ENCODE results near the gene YTHDC1. TPM values are rescaled to one million over a fixed set of nuclear protein-coding genes. Genes with fewer than 3 reads are reported as not detected.

YTHDC1 gene
- total and polyA plus RNA-seq, 2 of the 13 experiments (the other 11 are each of a cell fraction or from before 2014, with no cell fraction given): 37.3 to 56.8 TPM

DNA sequence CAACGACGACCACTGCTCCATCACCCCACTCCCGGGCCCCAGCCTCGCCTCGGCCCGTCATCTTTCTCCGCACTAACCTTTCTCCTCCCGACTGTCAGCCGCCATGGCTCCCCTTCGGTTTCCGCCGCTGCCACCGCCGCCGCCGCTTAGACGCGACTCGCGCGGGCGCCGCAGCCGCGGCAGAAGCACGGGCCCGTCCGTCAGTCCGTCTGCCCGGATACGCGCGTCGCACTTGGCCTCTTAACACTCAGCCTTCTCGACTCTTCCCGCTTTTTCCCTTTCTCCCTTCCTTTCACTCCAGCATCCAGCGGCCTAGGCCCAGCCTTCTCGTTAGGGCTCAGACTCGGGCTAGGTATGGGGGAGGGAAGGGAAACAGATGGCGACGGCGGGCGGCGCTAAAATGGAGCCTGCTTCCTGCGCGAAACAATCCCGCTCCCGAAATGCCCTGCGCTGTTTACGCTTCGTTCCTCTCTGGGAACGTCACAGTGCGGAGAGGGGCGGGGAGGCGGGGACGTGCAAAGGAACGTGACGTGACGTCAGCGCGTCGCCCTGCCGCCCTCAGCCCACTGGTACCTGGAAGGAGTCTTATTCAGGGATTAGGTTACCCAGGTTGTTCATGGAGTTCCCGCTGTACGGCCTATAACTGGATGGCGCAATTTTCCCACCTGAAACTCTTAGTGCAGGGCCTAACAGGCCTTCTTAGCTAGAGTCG lies at the start of gene YTHDC1 (continued):
- TF ChIP-seq FOXA1 (IDR thresholded peaks at IDR 0.05): no peak
- peak; percentile 99 for TF ChIP-seq FOXA1 (CRISPR knock-in tag; IDR thresholded peaks at IDR 0.05)
- TF ChIP-seq NRL (CRISPR knock-in tag; IDR thresholded peaks at IDR 0.05; ENCODE audit: borderline replicate concordance): peak; percentile 77; the same call in 1 of the 2 replicates
- TF ChIP-seq ZNF441 (CRISPR knock-in tag; IDR thresholded peaks at IDR 0.05; ENCODE audit: borderline replicate concordance): peak; percentile 85
- no peak for TF ChIP-seq CENPX (CRISPR knock-in tag; IDR thresholded peaks at IDR 0.05)
- TF ChIP-seq CBX1 (IDR thresholded peaks at IDR 0.05; ENCODE audit: low read depth): peak; percentile 81
- TF ChIP-seq, protein P1, sequence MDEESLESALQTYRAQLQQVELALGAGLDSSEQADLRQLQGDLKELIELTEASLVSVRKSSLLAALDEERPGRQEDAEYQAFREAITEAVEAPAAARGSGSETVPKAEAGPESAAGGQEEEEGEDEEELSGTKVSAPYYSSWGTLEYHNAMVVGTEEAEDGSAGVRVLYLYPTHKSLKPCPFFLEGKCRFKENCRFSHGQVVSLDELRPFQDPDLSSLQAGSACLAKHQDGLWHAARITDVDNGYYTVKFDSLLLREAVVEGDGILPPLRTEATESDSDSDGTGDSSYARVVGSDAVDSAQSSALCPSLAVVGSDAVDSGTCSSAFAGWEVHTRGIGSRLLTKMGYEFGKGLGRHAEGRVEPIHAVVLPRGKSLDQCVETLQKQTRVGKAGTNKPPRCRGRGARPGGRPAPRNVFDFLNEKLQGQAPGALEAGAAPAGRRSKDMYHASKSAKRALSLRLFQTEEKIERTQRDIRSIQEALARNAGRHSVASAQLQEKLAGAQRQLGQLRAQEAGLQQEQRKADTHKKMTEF (CRISPR knock-in tag; IDR thresholded peaks at IDR 0.05): peak; percentile 79
- TF ChIP-seq ADNP (CRISPR knock-in tag; IDR thresholded peaks at IDR 0.05): no peak
- no peak for TF ChIP-seq ZNF260 (CRISPR knock-in tag; IDR thresholded peaks at IDR 0.05; ENCODE audit: borderline replicate concordance, low read depth)
- no peak for TF ChIP-seq NR2F6 (IDR thresholded peaks at IDR 0.05)
- peak; percentile 25; the same call in 1 of the 2 replicates for TF ChIP-seq NR2F6 (CRISPR knock-in tag; IDR thresholded peaks at IDR 0.05)
- TF ChIP-seq, protein P2, sequence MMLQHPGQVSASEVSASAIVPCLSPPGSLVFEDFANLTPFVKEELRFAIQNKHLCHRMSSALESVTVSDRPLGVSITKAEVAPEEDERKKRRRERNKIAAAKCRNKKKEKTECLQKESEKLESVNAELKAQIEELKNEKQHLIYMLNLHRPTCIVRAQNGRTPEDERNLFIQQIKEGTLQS (CRISPR knock-in tag; IDR thresholded peaks at IDR 0.05): no peak
- peak; percentile 75; the same call in 1 of the 2 replicates for TF ChIP-seq NPAS2 (CRISPR knock-in tag; IDR thresholded peaks at IDR 0.05; ENCODE audit: borderline replicate concordance)
- no peak for TF ChIP-seq ZNF577 (CRISPR knock-in tag; IDR thresholded peaks at IDR 0.05; ENCODE audit: borderline replicate concordance, low read depth)
- TF ChIP-seq PCBP2 (optimal IDR thresholded peaks at IDR 0.05; ENCODE audit: low read depth, low read length, poor library complexity, severe bottlenecking): no peak
- TF ChIP-seq, protein P3, sequence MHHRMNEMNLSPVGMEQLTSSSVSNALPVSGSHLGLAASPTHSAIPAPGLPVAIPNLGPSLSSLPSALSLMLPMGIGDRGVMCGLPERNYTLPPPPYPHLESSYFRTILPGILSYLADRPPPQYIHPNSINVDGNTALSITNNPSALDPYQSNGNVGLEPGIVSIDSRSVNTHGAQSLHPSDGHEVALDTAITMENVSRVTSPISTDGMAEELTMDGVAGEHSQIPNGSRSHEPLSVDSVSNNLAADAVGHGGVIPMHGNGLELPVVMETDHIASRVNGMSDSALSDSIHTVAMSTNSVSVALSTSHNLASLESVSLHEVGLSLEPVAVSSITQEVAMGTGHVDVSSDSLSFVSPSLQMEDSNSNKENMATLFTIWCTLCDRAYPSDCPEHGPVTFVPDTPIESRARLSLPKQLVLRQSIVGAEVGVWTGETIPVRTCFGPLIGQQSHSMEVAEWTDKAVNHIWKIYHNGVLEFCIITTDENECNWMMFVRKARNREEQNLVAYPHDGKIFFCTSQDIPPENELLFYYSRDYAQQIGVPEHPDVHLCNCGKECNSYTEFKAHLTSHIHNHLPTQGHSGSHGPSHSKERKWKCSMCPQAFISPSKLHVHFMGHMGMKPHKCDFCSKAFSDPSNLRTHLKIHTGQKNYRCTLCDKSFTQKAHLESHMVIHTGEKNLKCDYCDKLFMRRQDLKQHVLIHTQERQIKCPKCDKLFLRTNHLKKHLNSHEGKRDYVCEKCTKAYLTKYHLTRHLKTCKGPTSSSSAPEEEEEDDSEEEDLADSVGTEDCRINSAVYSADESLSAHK (CRISPR knock-in tag; IDR thresholded peaks at IDR 0.05; ENCODE audit: borderline replicate concordance): no peak
- TF ChIP-seq, protein P4, sequence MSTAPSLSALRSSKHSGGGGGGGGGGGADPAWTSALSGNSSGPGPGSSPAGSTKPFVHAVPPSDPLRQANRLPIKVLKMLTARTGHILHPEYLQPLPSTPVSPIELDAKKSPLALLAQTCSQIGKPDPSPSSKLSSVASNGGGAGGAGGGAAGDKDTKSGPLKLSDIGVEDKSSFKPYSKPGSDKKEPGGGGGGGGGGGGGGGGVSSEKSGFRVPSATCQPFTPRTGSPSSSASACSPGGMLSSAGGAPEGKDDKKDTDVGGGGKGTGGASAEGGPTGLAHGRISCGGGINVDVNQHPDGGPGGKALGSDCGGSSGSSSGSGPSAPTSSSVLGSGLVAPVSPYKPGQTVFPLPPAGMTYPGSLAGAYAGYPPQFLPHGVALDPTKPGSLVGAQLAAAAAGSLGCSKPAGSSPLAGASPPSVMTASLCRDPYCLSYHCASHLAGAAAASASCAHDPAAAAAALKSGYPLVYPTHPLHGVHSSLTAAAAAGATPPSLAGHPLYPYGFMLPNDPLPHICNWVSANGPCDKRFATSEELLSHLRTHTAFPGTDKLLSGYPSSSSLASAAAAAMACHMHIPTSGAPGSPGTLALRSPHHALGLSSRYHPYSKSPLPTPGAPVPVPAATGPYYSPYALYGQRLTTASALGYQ (CRISPR knock-in tag; IDR thresholded peaks at IDR 0.05): no peak
- no peak for TF ChIP-seq ZNF3 (CRISPR knock-in tag; IDR thresholded peaks at IDR 0.05)
- 0 out of 2 replicates have a peak, but pooled peaks have one; percentile 53 for TF ChIP-seq ATF7-NPFF (CRISPR knock-in tag; IDR thresholded peaks at IDR 0.05; ENCODE audit: low read depth)
- TF ChIP-seq CREB1 (IDR thresholded peaks at IDR 0.05): peak; percentile 99
- peak; percentile 98 for TF ChIP-seq CREB1 (CRISPR knock-in tag; IDR thresholded peaks at IDR 0.05)
